Astrocyte (in vitro differentiated cells and primary cell): ENCODE results near the gene ARSG. TPM values are rescaled to one million over a fixed set of nuclear protein-coding genes. Genes with fewer than 3 reads are reported as not detected.

Source experiments
- DNase-seq: peaks from one replicate; pipeline ENCODE4 v3.0.0-alpha.2; 2010; ENCODE audit warnings: low read depth
- FAIRE-seq: peaks from 2 replicates; lab custom pipeline; 2011; peaks lifted over from hg19 to GRCh38; lab: Jason Lieb, UNC
- H2AFZ ChIP-seq: 2 replicates; pipeline ENCODE4 v1.6.0; 2012; ENCODE audit warnings: low read depth, low read length, inconsistent platforms
- H3K27ac ChIP-seq: 2 replicates; pipeline ENCODE4 v1.5.1; 2011; ENCODE audit warnings: low read depth, low read length, inconsistent platforms
- H3K27me3 ChIP-seq: 2 replicates; pipeline ENCODE4 v1.6.0; 2011; ENCODE audit warnings: low read length, inconsistent platforms; ENCODE audit not compliant: insufficient read depth
- H3K36me3 ChIP-seq: 2 replicates; pipeline ENCODE4 v1.5.1; 2011; ENCODE audit warnings: low read length, inconsistent platforms; ENCODE audit not compliant: insufficient read depth
- H3K4me1 ChIP-seq: 2 replicates; pipeline ENCODE4 v1.5.1; 2011; ENCODE audit warnings: low read length, inconsistent platforms; ENCODE audit not compliant: insufficient read depth
- H3K4me2 ChIP-seq: 2 replicates; pipeline ENCODE4 v1.6.0; 2012; ENCODE audit warnings: low read length, inconsistent platforms
- H3K4me3 ChIP-seq: 2 replicates; pipeline ENCODE4 v1.5.1; 2011; ENCODE audit warnings: low read depth, mild to moderate bottlenecking, low read length, inconsistent platforms; ENCODE audit not compliant: insufficient read depth
- H3K79me2 ChIP-seq: 2 replicates; pipeline ENCODE4 v1.6.0; 2012; ENCODE audit warnings: mild to moderate bottlenecking, low read length, inconsistent platforms; ENCODE audit not compliant: insufficient read depth
- H3K9ac ChIP-seq: 2 replicates; pipeline ENCODE4 v1.6.0; 2012; ENCODE audit warnings: mild to moderate bottlenecking, low read length, inconsistent platforms
- H3K9me3 ChIP-seq: 2 replicates; pipeline ENCODE4 v1.5.1; 2012; ENCODE audit warnings: low read depth, mild to moderate bottlenecking, low read length, inconsistent platforms; ENCODE audit not compliant: insufficient read depth
- H4K20me1 ChIP-seq: 2 replicates; pipeline ENCODE4 v1.6.0; 2012; ENCODE audit warnings: low read length, inconsistent platforms; ENCODE audit not compliant: insufficient read depth
- H3K27ac Mint-ChIP-seq: one replicate; pipeline ENCODE4 v1.8.0; 2021; ENCODE audit warnings: mild to moderate bottlenecking, mixed read lengths; ENCODE audit not compliant: unreplicated experiment
- H3K27me3 Mint-ChIP-seq: one replicate; pipeline ENCODE4 v1.8.0; 2021; ENCODE audit warnings: low read depth, mixed read lengths; ENCODE audit not compliant: unreplicated experiment
- H3K36me3 Mint-ChIP-seq: one replicate; pipeline ENCODE4 v1.8.0; 2021; ENCODE audit warnings: low read depth, mixed read lengths; ENCODE audit not compliant: unreplicated experiment
- H3K4me1 Mint-ChIP-seq: one replicate; pipeline ENCODE4 v1.8.0; 2021; ENCODE audit warnings: low read depth, mixed read lengths; ENCODE audit not compliant: unreplicated experiment
- H3K4me3 Mint-ChIP-seq: one replicate; pipeline ENCODE4 v1.8.0; 2021; ENCODE audit warnings: mild to moderate bottlenecking, moderate library complexity, mixed read lengths; ENCODE audit not compliant: unreplicated experiment
- H3K9me3 Mint-ChIP-seq: one replicate; pipeline ENCODE4 v1.8.0; 2021; ENCODE audit warnings: mild to moderate bottlenecking, mixed read lengths; ENCODE audit not compliant: unreplicated experiment
- EZH2 ChIP-seq: IDR thresholded peaks from 2 replicates; pipeline ENCODE4 v1.6.1; 2012; ENCODE audit warnings: mild to moderate bottlenecking, low read length, inconsistent platforms; ENCODE audit not compliant: insufficient read depth
- total RNA-seq: library from RNA; stranded (reverse); gene quantifications from 2 replicates; pipeline ENCODE4 v1.2.1, GENCODE V29; 2021
- TF ChIP-seq, protein P1 (sequence below): IDR thresholded peaks from 2 replicates; pipeline ENCODE4 v1.5.1; 2011; ENCODE audit warnings: low read depth, mild to moderate bottlenecking, inconsistent platforms, low read length, moderate library complexity; ENCODE audit not compliant: insufficient read depth

Gene ARSG
- total RNA-seq, 1 donor from 2014 or later = 2.6 TPM

- Mint-ChIP-seq H3K36me3 (peaks cover 2% of the 10 kb centered on the region), H3K4me1 (peaks cover 11% of the 10 kb centered on the region), H3K4me3 (no peak overlapping the region), H3K27ac (peak overlapping the region; percentile 41), H3K27me3 (peaks cover 10% of the 10 kb centered on the region), H3K9me3 (no peaks in the 10 kb centered on the region)
- DNase-seq (no peak), FAIRE-seq (no peak)
- no peak overlapping the region for H3K4me2 ChIP-seq
- H3K79me2 ChIP-seq = no peaks in the 10 kb centered on the region
- H3K9me3 ChIP-seq = no peaks in the 10 kb centered on the region
- H3K9ac ChIP-seq = no peak overlapping the region
- H3K27ac ChIP-seq = no peak overlapping the region
- peaks cover 12% of the 10 kb centered on the region for H3K4me1 ChIP-seq
- H3K36me3 ChIP-seq = no peaks in the 10 kb centered on the region
- no peak for TF ChIP-seq EZH2
- TF ChIP-seq, protein P1, sequence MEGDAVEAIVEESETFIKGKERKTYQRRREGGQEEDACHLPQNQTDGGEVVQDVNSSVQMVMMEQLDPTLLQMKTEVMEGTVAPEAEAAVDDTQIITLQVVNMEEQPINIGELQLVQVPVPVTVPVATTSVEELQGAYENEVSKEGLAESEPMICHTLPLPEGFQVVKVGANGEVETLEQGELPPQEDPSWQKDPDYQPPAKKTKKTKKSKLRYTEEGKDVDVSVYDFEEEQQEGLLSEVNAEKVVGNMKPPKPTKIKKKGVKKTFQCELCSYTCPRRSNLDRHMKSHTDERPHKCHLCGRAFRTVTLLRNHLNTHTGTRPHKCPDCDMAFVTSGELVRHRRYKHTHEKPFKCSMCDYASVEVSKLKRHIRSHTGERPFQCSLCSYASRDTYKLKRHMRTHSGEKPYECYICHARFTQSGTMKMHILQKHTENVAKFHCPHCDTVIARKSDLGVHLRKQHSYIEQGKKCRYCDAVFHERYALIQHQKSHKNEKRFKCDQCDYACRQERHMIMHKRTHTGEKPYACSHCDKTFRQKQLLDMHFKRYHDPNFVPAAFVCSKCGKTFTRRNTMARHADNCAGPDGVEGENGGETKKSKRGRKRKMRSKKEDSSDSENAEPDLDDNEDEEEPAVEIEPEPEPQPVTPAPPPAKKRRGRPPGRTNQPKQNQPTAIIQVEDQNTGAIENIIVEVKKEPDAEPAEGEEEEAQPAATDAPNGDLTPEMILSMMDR = no peak
- no peaks in the 10 kb centered on the region for H3K27me3 ChIP-seq
- no peaks in the 10 kb centered on the region for H4K20me1 ChIP-seq
- H3K4me3 ChIP-seq = no peak overlapping the region
- H2AFZ ChIP-seq = no peak overlapping the region
These were observed 103.5 kb downstream of the ARSG start for GRCh38 chr17:68394608-68395331.

DNA sequence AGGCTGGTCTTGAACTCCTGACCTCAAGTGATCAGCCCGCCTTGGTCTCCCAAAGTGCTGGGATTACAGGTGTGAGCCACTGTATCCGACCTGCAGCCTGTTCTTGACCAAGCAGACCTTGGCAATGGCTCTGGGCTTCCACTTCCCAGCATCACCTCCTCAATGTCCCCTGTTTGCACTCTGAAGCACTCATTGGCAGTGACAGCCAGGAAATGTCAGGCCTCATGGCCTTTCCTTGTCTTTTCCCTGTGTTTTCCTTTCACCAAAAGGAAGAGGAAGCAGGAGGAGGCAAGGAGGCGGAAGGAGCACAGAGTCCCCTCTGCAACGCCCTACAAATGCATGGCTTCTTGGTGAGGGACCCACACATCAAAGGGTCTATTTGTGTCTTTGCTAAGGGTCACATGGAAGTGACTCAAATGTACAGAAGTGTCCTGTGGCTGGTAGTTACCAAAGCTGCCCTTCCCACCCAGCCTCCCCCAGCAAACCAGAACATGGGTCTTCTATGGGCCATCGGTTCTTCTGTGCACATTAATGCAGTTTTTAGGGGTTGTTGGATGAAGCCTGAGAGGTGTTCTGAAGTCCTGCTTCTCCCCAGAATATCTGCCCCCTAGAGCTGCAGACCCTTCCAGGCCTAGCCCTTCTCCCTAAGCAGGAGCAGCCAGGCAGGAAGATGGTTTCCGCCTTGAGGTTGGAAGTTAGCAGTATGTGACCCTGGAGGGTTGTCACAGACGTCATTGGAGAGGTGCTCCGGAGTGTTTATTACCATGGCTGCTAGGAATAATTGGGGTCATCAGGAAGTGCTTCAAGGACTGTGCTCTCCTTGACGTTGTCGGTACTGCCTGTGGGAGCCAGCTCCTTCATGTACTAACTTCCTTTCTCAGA, 105.2 kb downstream of the ARSG start:
- Histone ChIP-seq H3K9ac (no peak overlapping the region), H3K27me3 (no peaks in the 10 kb centered on the region), H3K79me2 (no peaks in the 10 kb centered on the region), H3K4me2 (no peak overlapping the region), H3K4me3 (no peak overlapping the region), H4K20me1 (no peaks in the 10 kb centered on the region), H3K27ac (no peak overlapping the region), H3K4me1 (peaks cover 19% of the 10 kb centered on the region), H3K9me3 (no peaks in the 10 kb centered on the region), H3K36me3 (no peaks in the 10 kb centered on the region), H2AFZ (no peak overlapping the region)
- no peak overlapping the region for H3K4me3 Mint-ChIP-seq
- DNase-seq = no peak
- peaks cover 5% of the 10 kb centered on the region for H3K27me3 Mint-ChIP-seq
- no peak for FAIRE-seq
- no peak overlapping the region for H3K27ac Mint-ChIP-seq
- peaks cover 2% of the 10 kb centered on the region for H3K36me3 Mint-ChIP-seq
- TF ChIP-seq, protein P1 = no peak
- peaks cover 16% of the 10 kb centered on the region for H3K4me1 Mint-ChIP-seq
- no peaks in the 10 kb centered on the region for H3K9me3 Mint-ChIP-seq
